ENCODE data around the gene TNPO2.

- TF ChIP-seq CTCF (IDR thresholded peaks at IDR 0.05) (no peak), POLR2A (IDR thresholded peaks at IDR 0.05; ENCODE audit: low read depth) (no peak), POLR2AphosphoS5 (IDR thresholded peaks at IDR 0.05) (no peak), EP300 (IDR thresholded peaks at IDR 0.05) (no peak)
Measured at GRCh38 chr19:12737835-12738351, 14.2 kb upstream of the TNPO2 start.

Data from esophagus muscularis mucosa (tissue), 4 donors.